Activated CD4-positive, alpha-beta T cell treated with anti-CD3 and anti-CD28 coated beads, Interleukin-2, amount 10 ng/mL, durations not matched to agents 7 days and 5 days (primary cell): ENCODE measurements around the gene ZBTB43. TPM values are rescaled to one million over a fixed set of nuclear protein-coding genes. Genes with fewer than 3 reads are reported as not detected.

ENCODE experiments used
- CTCF ChIA-PET: fragments of 350-600 bp; sonication (Branson Sonifier 250); formaldehyde crosslinking; loops from one replicate; lab custom pipeline; 2021; ENCODE audit warnings: antibody characterized with exemption; lab: Charles Lee
- POLR2A ChIA-PET: fragments of 350-600 bp; sonication (Branson Sonifier 250); formaldehyde crosslinking; loops from one replicate; lab custom pipeline; 2021; ENCODE audit warnings: antibody characterized with exemption; lab: Charles Lee
- DNase-seq: peaks from one replicate; pipeline ENCODE4 v3.0.0-alpha.2; 2020
- H3K27ac Mint-ChIP-seq: one replicate; pipeline ENCODE4 v1.8.0; 2021; ENCODE audit warnings: mild to moderate bottlenecking, moderate library complexity, mixed read lengths
- H3K27me3 Mint-ChIP-seq: one replicate; pipeline ENCODE4 v1.8.0; 2021; ENCODE audit warnings: mixed read lengths
- H3K36me3 Mint-ChIP-seq: one replicate; pipeline ENCODE4 v1.8.0; 2021; ENCODE audit warnings: low read depth, mixed read lengths
- H3K4me1 Mint-ChIP-seq: one replicate; pipeline ENCODE4 v1.8.0; 2021; ENCODE audit warnings: mixed read lengths
- H3K4me3 Mint-ChIP-seq: one replicate; pipeline ENCODE4 v1.8.0; 2021; ENCODE audit warnings: mild to moderate bottlenecking, moderate library complexity, mixed read lengths
- H3K9me3 Mint-ChIP-seq: one replicate; pipeline ENCODE4 v1.8.0; 2021; ENCODE audit warnings: mixed read lengths
- total RNA-seq, 2 experiments: library from RNA; stranded (reverse); gene quantifications; one replicate each; pipeline ENCODE4 v1.2.3, GENCODE V29; 2021

The ZBTB43 gene
- total RNA-seq, 2 experiments from 2014 or later: 17.0 to 21.0 TPM

GRCh38 chr9:126874546-126875314, 69.9 kb downstream of the ZBTB43 start:
- Mint-ChIP-seq H3K4me3 (no peak overlapping the region), H3K27me3 (no peaks in the 10 kb centered on the region), H3K4me1 (peaks cover 18% of the 10 kb centered on the region), H3K36me3 (peaks cover 12% of the 10 kb centered on the region), H3K9me3 (no peaks in the 10 kb centered on the region), H3K27ac (no peak overlapping the region)
- CTCF ChIA-PET: no interaction called here
- DNase-seq: no peak
- POLR2A ChIA-PET: no interaction called here

GRCh38 chr9:126875756-126876510, 71.1 kb downstream of the ZBTB43 start:
- H3K4me1 Mint-ChIP-seq: peaks cover 18% of the 10 kb centered on the region

DNA sequence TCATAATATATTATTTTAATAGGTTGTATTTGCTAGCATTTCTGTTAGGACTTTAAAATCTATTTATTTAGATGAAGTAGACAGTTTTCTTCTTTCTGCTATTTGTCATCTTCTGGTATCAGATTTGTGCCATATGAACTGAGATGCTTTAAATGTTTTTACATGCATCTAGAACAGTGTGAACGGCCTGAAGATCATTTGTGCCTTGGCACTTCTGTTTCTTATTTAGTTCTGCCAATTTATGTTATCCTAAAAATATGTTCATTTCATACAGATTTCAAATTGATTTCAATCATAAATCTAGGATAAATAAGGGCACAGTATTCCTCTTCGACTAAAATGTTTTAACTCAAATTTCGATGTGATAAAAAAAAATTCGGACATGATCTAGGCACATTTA, 71.7 kb downstream of the ZBTB43 start:
- H3K9me3 Mint-ChIP-seq: no peaks in the 10 kb centered on the region
- H3K27me3 Mint-ChIP-seq: no peaks in the 10 kb centered on the region
- DNase-seq: no peak
- no peak overlapping the region for H3K4me3 Mint-ChIP-seq
- ChIA-PET CTCF (no interaction called here), POLR2A (no interaction called here)
- peaks cover 23% of the 10 kb centered on the region for H3K36me3 Mint-ChIP-seq
- peaks cover 18% of the 10 kb centered on the region for H3K4me1 Mint-ChIP-seq
- H3K27ac Mint-ChIP-seq: no peak overlapping the region

More at GRCh38 chr9:126875756-126876510, 71.1 kb downstream of the ZBTB43 start:
- ChIA-PET CTCF (no interaction called here), POLR2A (no interaction called here)
- Mint-ChIP-seq H3K9me3 (no peaks in the 10 kb centered on the region), H3K36me3 (peaks cover 23% of the 10 kb centered on the region), H3K27ac (peak overlapping the region; percentile 56), H3K27me3 (no peaks in the 10 kb centered on the region), H3K4me3 (no peak overlapping the region)
- DNase-seq: no peak

- DNase-seq: peak; percentile 19
- H3K27me3 Mint-ChIP-seq: no peaks in the 10 kb centered on the region
- H3K4me1 Mint-ChIP-seq: peaks cover 18% of the 10 kb centered on the region
- H3K36me3 Mint-ChIP-seq: peaks cover 23% of the 10 kb centered on the region
- POLR2A ChIA-PET: no interaction called here
- H3K4me3 Mint-ChIP-seq: no peak overlapping the region
- no peaks in the 10 kb centered on the region for H3K9me3 Mint-ChIP-seq
- CTCF ChIA-PET: no interaction called here
- no peak overlapping the region for H3K27ac Mint-ChIP-seq
Measured at GRCh38 chr9:126877418-126877817, 72.6 kb downstream of the ZBTB43 start.

DNA sequence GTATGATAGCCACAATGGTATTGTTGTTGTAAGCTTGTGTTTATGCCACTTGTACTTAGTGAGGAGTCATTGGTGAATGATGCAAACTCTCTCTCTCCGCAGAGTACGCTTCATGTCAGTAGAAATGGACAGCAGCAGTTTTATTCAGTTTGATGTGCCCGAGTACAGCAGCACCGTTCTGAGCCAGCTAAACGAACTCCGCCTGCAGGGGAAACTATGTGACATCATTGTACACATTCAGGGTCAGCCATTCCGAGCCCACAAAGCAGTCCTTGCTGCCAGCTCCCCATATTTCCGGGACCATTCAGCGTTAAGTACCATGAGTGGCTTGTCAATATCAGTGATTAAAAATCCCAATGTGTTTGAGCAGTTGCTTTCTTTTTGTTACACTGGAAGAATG, 74.4 kb downstream of the ZBTB43 start:
- H3K36me3 Mint-ChIP-seq: peaks cover 23% of the 10 kb centered on the region
- POLR2A ChIA-PET: no interaction called here
- no peaks in the 10 kb centered on the region for H3K9me3 Mint-ChIP-seq
- CTCF ChIA-PET: no interaction called here
- no peak for DNase-seq
- peaks cover 18% of the 10 kb centered on the region for H3K4me1 Mint-ChIP-seq
- H3K27me3 Mint-ChIP-seq: no peaks in the 10 kb centered on the region
- H3K27ac Mint-ChIP-seq: no peak overlapping the region
- H3K4me3 Mint-ChIP-seq: no peak overlapping the region

DNA sequence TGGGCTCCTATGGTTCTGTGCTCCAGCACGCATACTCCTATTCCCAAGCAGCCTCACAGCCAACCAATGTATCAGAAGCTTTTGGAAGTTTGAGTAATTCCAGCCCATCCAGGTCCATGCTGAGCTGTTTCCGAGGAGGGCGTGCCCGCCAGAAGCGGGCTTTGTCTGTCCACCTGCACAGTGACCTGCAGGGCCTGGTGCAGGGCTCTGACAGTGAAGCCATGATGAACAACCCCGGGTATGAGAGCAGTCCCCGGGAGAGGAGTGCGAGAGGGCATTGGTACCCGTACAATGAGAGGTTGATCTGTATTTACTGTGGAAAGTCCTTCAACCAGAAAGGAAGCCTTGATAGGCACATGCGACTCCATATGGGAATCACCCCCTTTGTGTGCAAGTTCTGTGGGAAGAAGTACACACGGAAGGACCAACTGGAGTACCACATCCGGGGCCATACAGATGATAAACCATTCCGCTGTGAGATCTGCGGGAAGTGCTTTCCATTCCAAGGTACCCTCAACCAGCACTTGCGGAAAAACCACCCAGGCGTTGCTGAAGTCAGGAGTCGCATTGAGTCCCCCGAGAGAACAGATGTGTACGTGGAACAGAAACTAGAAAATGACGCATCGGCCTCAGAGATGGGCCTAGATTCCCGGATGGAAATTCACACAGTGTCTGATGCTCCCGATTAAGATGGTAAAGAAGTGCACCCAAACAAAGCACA, 75.5 kb downstream of the ZBTB43 start:
- peaks cover 23% of the 10 kb centered on the region for H3K36me3 Mint-ChIP-seq
- H3K4me3 Mint-ChIP-seq: no peak overlapping the region
- H3K27me3 Mint-ChIP-seq: no peaks in the 10 kb centered on the region
- ChIA-PET CTCF (no interaction called here), POLR2A (no interaction called here)
- no peak overlapping the region for H3K27ac Mint-ChIP-seq
- DNase-seq: no peak
- peaks cover 18% of the 10 kb centered on the region for H3K4me1 Mint-ChIP-seq
- H3K9me3 Mint-ChIP-seq: no peaks in the 10 kb centered on the region

- Mint-ChIP-seq H3K4me1 (peaks cover 16% of the 10 kb centered on the region), H3K9me3 (no peaks in the 10 kb centered on the region), H3K36me3 (peaks cover 23% of the 10 kb centered on the region), H3K4me3 (no peak overlapping the region), H3K27ac (no peak overlapping the region), H3K27me3 (no peaks in the 10 kb centered on the region)
- no peak for DNase-seq
- ChIA-PET POLR2A (no interaction called here), CTCF (no interaction called here)
Measured at GRCh38 chr9:126880947-126881332, 76.1 kb downstream of the ZBTB43 start.

- POLR2A ChIA-PET: no interaction called here
- no peaks in the 10 kb centered on the region for H3K9me3 Mint-ChIP-seq
- no peaks in the 10 kb centered on the region for H3K27me3 Mint-ChIP-seq
- peaks cover 18% of the 10 kb centered on the region for H3K36me3 Mint-ChIP-seq
- no peak overlapping the region for H3K4me3 Mint-ChIP-seq
- DNase-seq: no peak
- H3K27ac Mint-ChIP-seq: no peak overlapping the region
- H3K4me1 Mint-ChIP-seq: peaks cover 2% of the 10 kb centered on the region
- CTCF ChIA-PET: no interaction called here
Measured at GRCh38 chr9:126882746-126883145, 77.9 kb downstream of the ZBTB43 start.

DNA sequence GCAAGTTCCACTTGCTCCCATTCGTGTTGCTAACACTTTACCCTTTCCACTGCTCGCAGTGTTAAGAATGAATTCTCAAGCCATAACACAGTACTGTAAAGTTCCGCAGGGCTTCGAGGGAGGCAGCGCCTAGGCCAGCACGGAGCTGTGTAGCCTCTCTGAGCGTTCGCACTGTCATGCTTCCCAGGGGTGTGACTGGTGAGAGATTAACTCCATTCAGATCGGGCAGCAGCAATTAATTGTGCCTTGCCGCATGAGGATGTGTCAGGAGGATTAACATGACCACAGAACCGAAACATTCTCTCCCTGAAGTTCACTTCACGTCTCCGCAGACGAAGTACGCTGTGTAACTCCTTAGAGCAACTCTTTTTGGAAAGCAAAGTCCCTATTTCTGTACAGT, 78.8 kb downstream of the ZBTB43 start:
- Mint-ChIP-seq H3K36me3 (peaks cover 18% of the 10 kb centered on the region), H3K27me3 (no peaks in the 10 kb centered on the region), H3K4me3 (no peak overlapping the region), H3K4me1 (no peaks in the 10 kb centered on the region), H3K9me3 (no peaks in the 10 kb centered on the region), H3K27ac (no peak overlapping the region)
- POLR2A ChIA-PET: no interaction called here
- CTCF ChIA-PET: no interaction called here
- DNase-seq: no peak

- ChIA-PET CTCF (no interaction called here), POLR2A (no interaction called here)
- Mint-ChIP-seq H3K36me3 (peaks cover 6% of the 10 kb centered on the region), H3K4me1 (no peaks in the 10 kb centered on the region), H3K9me3 (no peaks in the 10 kb centered on the region), H3K4me3 (no peak overlapping the region), H3K27ac (no peak overlapping the region), H3K27me3 (no peaks in the 10 kb centered on the region)
- DNase-seq: no peak
Measured at GRCh38 chr9:126885131-126885641, 80.3 kb downstream of the ZBTB43 start.

GRCh38 chr9:126886034-126886822, 81.4 kb downstream of the ZBTB43 start:
- H3K9me3 Mint-ChIP-seq: no peaks in the 10 kb centered on the region
- no peak overlapping the region for H3K4me3 Mint-ChIP-seq
- no peaks in the 10 kb centered on the region for H3K4me1 Mint-ChIP-seq
- no peak overlapping the region for H3K27ac Mint-ChIP-seq
- ChIA-PET CTCF (interaction anchor here (0.6 to 1.6 kb wide), 3 partner anchors 28 to 441 kb away, joined by 3 to 4 read pairs (median 3); partner anchors contain the start of gene RALGPS1), POLR2A (no interaction called here)
- no peak for DNase-seq
- H3K36me3 Mint-ChIP-seq: no peaks in the 10 kb centered on the region
- no peaks in the 10 kb centered on the region for H3K27me3 Mint-ChIP-seq

GRCh38 chr9:126886897-126887296, 82.1 kb downstream of the ZBTB43 start:
- H3K27ac Mint-ChIP-seq: no peak overlapping the region
- H3K4me3 Mint-ChIP-seq: no peak overlapping the region
- CTCF ChIA-PET: interaction anchor here (0.6 to 1.6 kb wide), 3 partner anchors 28 to 440 kb away, joined by 3 to 4 read pairs (median 3); partner anchors contain the start of gene RALGPS1

More at GRCh38 chr9:126886897-126887296, 82.1 kb downstream of the ZBTB43 start:
- POLR2A ChIA-PET: no interaction called here
- no peak for DNase-seq
- Mint-ChIP-seq H3K4me1 (no peaks in the 10 kb centered on the region), H3K9me3 (no peaks in the 10 kb centered on the region), H3K36me3 (no peaks in the 10 kb centered on the region), H3K27me3 (no peaks in the 10 kb centered on the region)
